Activated T-helper 1 cell treated with anti-CD3 and anti-CD28 coated beads, Interleukin-12 subunit alpha, Interleukin-12 subunit beta, Interleukin-2, Interleukin-4 antibody, amounts not matched to agents 30 ng/mL and 10 ng/mL and 1 ng/mL, durations not matched to agents 14 hours and 24 hours and 36 hours (primary cell): Measurements from ENCODE around the gene CHRDL2. TPM values are rescaled to one million over a fixed set of nuclear protein-coding genes. Genes with fewer than 3 reads are reported as not detected.

ENCODE experiments used
- DNase-seq: peaks from one replicate; pipeline ENCODE4 v3.0.0; 2021; ENCODE audit warnings: low spot score
- H3K27ac Mint-ChIP-seq: one replicate; pipeline ENCODE4 v1.8.0; 2021; ENCODE audit warnings: mild to moderate bottlenecking, mixed read lengths
- H3K27me3 Mint-ChIP-seq: one replicate; pipeline ENCODE4 v1.8.0; 2022; ENCODE audit warnings: mild to moderate bottlenecking, moderate library complexity, mixed read lengths; ENCODE audit not compliant: insufficient read depth
- H3K36me3 Mint-ChIP-seq: one replicate; pipeline ENCODE4 v1.8.0; 2021; ENCODE audit warnings: low read depth, mixed read lengths
- H3K4me1 Mint-ChIP-seq: one replicate; pipeline ENCODE4 v1.8.0; 2021; ENCODE audit warnings: low read depth, mixed read lengths
- H3K4me3 Mint-ChIP-seq: one replicate; pipeline ENCODE4 v1.8.0; 2021; ENCODE audit warnings: mild to moderate bottlenecking, moderate library complexity, mixed read lengths
- H3K9me3 Mint-ChIP-seq: one replicate; pipeline ENCODE4 v1.8.0; 2021; ENCODE audit warnings: mixed read lengths
- intact Hi-C: fragments of 100-400 bp; cut with micrococcal nuclease; formaldehyde crosslinking; loops from one replicate; pipeline ENCODE4 v1.15.1; 2024
- total RNA-seq: library from RNA; stranded (reverse); gene quantifications from 2 replicates; pipeline ENCODE4 v1.2.3, GENCODE V29; 2022

The CHRDL2 gene
- total RNA-seq, 1 donor from 2014 or later: not detected

- peaks cover 8% of the 10 kb centered on the region for H3K4me1 Mint-ChIP-seq
- no peak overlapping the region for H3K4me3 Mint-ChIP-seq
- H3K27me3 Mint-ChIP-seq: peaks cover 18% of the 10 kb centered on the region
- no peaks in the 10 kb centered on the region for H3K9me3 Mint-ChIP-seq
- H3K36me3 Mint-ChIP-seq: no peaks in the 10 kb centered on the region
- no peak overlapping the region for H3K27ac Mint-ChIP-seq
- no peak for DNase-seq
- intact Hi-C loops: loop anchor here (10.0 kb wide), 1 partner anchor 1493 kb away; no protein-coding TSS in a partner anchor
These were observed 10.8 kb upstream of the CHRDL2 start for GRCh38 chr11:74742070-74742469.

DNA sequence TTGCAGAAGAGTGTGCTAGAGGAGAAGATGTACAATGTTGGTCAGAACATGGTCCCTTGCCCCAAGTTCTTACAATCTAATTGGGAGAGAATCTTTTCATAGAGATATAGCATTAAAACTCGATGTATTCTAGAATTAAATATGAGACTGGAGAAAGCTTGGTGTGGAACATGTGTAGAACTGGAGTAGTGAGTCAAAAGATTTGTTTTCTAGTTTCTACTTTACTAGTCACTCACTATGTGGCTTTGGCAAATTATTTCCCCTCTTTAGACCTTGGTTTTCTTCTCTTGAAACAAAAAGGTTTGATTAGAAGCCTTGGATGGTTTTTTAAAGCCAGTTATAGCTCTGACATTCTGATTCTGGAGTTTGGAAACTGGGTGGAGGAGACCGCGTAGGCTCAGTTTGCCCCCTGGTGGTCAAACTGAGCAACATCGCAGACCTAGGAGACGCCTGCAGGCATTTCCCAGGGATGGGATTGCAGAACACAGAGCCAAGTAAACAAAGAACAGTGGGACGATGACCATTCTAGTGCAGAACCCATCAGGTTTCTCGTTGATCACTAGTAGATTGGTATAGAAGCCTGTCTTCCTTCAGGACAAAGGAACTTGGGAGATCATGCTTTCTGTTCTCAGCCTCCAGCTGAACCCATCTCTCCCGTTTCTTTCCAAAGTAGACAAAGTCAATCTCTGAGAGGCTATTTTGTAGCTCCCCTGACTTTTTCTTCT, 8.5 kb upstream of the CHRDL2 start:
- Mint-ChIP-seq H3K36me3 (no peaks in the 10 kb centered on the region), H3K27ac (peak overlapping the region; percentile 49), H3K9me3 (no peaks in the 10 kb centered on the region), H3K4me3 (no peak overlapping the region), H3K27me3 (peaks cover 34% of the 10 kb centered on the region), H3K4me1 (peaks cover 8% of the 10 kb centered on the region)
- intact Hi-C loops: loop anchor here (10.0 kb wide), 1 partner anchor 1495 kb away; no protein-coding TSS in a partner anchor
- peak; percentile 8 for DNase-seq

DNA sequence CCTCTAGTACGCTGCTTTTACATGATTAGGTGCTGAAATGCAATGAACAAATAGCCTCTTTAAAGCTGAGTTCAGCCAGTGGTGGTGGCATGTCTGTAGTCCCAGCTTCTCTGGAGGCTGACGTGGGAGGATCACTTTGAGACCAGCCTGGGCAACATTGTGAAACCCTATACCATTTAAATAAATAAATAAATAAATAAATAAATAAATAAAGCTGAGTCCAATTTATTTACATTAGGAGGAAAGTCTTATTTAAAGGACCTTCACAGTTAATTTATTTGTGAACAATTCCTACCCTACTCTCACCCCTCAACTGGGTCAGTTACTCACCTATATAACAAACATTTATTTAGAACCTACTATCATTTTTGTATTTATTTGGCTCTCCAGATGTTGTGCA, 4.8 kb upstream of the CHRDL2 start:
- Mint-ChIP-seq H3K9me3 (no peaks in the 10 kb centered on the region), H3K27ac (no peak overlapping the region), H3K4me1 (peaks cover 8% of the 10 kb centered on the region), H3K27me3 (peaks cover 55% of the 10 kb centered on the region), H3K4me3 (no peak overlapping the region), H3K36me3 (no peaks in the 10 kb centered on the region)
- intact Hi-C loops: no loop called here
- no peak for DNase-seq

DNA sequence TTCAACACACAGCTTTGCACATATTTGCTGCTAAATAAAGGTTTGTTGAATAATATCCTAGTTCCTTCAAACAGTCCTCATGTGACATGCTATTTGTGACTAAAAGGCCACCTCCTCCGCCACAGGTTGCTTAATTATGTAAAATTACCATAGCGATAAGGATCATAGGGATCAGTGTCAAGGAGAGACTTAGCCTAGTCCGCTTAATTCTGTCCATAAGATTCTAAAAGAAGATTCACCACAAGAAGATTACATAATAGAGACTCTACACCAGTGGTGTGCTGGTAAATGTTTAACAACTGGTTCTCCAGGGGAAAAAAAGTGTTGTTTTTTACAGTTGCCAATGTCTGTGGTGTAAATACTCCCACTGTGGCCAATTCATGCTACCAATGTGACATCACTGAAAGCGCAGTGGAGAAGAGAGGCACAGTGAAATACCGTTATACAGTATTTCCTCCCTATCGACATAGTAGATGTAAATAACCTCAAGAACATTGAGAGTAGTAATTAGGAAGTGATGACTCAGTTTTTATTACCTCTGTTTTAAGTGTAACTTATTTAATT, 4.2 kb upstream of the CHRDL2 start:
- Mint-ChIP-seq H3K4me3 (no peak overlapping the region), H3K9me3 (no peaks in the 10 kb centered on the region), H3K36me3 (no peaks in the 10 kb centered on the region), H3K27me3 (peaks cover 61% of the 10 kb centered on the region), H3K4me1 (peaks cover 8% of the 10 kb centered on the region), H3K27ac (no peak overlapping the region)
- no peak for DNase-seq
- intact Hi-C loops: no loop called here

- Mint-ChIP-seq H3K9me3 (no peaks in the 10 kb centered on the region), H3K4me3 (no peak overlapping the region), H3K27me3 (peaks cover 65% of the 10 kb centered on the region), H3K36me3 (no peaks in the 10 kb centered on the region), H3K27ac (no peak overlapping the region), H3K4me1 (peaks cover 4% of the 10 kb centered on the region)
- no peak for DNase-seq
- intact Hi-C loops: no loop called here
These were observed 3.3 kb upstream of the CHRDL2 start for GRCh38 chr11:74734559-74734925.

- Mint-ChIP-seq H3K27me3 (peaks cover 70% of the 10 kb centered on the region), H3K9me3 (no peaks in the 10 kb centered on the region), H3K4me1 (no peaks in the 10 kb centered on the region), H3K4me3 (no peak overlapping the region), H3K27ac (no peak overlapping the region), H3K36me3 (no peaks in the 10 kb centered on the region)
- intact Hi-C loops: no loop called here
- DNase-seq: no peak
These were observed 510 bp downstream of the CHRDL2 start for GRCh38 chr11:74730571-74731260.

- H3K27me3 Mint-ChIP-seq: peaks cover 64% of the 10 kb centered on the region
- no peaks in the 10 kb centered on the region for H3K9me3 Mint-ChIP-seq
- intact Hi-C loops: no loop called here
- no peak for DNase-seq
- H3K27ac Mint-ChIP-seq: no peak overlapping the region
- no peak overlapping the region for H3K4me3 Mint-ChIP-seq
- H3K4me1 Mint-ChIP-seq: no peaks in the 10 kb centered on the region
- H3K36me3 Mint-ChIP-seq: no peaks in the 10 kb centered on the region
These were observed 1.8 kb downstream of the CHRDL2 start for GRCh38 chr11:74729397-74729796.

- H3K4me3 Mint-ChIP-seq: no peak overlapping the region
- H3K9me3 Mint-ChIP-seq: no peaks in the 10 kb centered on the region
- peak; percentile 35 for DNase-seq
- no peaks in the 10 kb centered on the region for H3K36me3 Mint-ChIP-seq
- intact Hi-C loops: loop anchor here (1.0 to 2.0 kb wide), 3 partner anchors 24 to 274 kb away; no protein-coding TSS in a partner anchor
- no peak overlapping the region for H3K27ac Mint-ChIP-seq
- H3K27me3 Mint-ChIP-seq: peaks cover 55% of the 10 kb centered on the region
- H3K4me1 Mint-ChIP-seq: no peaks in the 10 kb centered on the region
These were observed 4.6 kb downstream of the CHRDL2 start for GRCh38 chr11:74726547-74727182.

GRCh38 chr11:74725701-74726100, 5.5 kb downstream of the CHRDL2 start:
- no peak overlapping the region for H3K27ac Mint-ChIP-seq
- peaks cover 50% of the 10 kb centered on the region for H3K27me3 Mint-ChIP-seq
- intact Hi-C loops: loop anchor here (1.0 to 2.0 kb wide), 3 partner anchors 23 to 273 kb away; no protein-coding TSS in a partner anchor
- no peaks in the 10 kb centered on the region for H3K9me3 Mint-ChIP-seq
- no peak overlapping the region for H3K4me3 Mint-ChIP-seq
- no peaks in the 10 kb centered on the region for H3K4me1 Mint-ChIP-seq
- DNase-seq: no peak
- no peaks in the 10 kb centered on the region for H3K36me3 Mint-ChIP-seq

DNA sequence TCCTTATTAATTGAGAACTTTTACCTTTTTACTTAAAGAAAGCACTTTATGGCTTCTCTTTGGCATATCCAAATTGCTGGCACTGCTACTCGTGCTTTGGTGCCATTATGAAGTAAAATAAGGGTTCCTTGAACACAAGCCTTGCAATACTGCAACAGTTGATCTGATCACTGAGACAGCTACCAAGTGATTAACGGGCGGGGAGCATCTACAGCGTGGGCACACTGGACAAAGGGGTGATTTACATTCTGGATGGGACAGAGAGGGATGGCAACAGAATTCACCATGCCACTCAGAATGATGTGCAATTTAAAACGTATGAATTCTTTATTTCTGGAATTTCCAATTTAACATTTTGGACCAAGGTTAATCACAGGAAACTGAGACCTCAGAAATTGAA, 7.7 kb downstream of the CHRDL2 start:
- Mint-ChIP-seq H3K27ac (no peak overlapping the region), H3K36me3 (no peaks in the 10 kb centered on the region), H3K27me3 (peaks cover 34% of the 10 kb centered on the region), H3K4me3 (no peak overlapping the region), H3K4me1 (no peaks in the 10 kb centered on the region), H3K9me3 (no peaks in the 10 kb centered on the region)
- no peak for DNase-seq
- intact Hi-C loops: no loop called here

DNA sequence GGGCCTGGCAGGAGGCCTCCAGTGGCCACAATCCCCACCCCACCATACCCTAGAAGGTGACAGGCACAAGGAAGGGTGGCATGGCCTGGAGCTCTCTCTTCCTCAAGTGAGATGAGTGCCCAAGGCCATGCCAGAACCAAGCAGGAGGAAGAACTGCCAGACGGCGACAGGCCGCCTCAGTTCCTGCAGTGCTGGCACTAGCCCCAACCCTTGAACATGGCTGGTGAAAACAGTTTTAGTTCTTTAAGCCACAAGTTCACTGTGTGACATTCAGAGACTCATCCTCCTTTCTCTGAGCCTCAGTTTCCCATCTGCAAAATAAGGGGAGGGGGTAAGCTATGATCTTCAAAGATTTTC, 9.8 kb downstream of the CHRDL2 start:
- H3K27ac Mint-ChIP-seq: no peak overlapping the region
- DNase-seq: no peak
- no peak overlapping the region for H3K4me3 Mint-ChIP-seq
- H3K4me1 Mint-ChIP-seq: no peaks in the 10 kb centered on the region
- H3K27me3 Mint-ChIP-seq: peaks cover 25% of the 10 kb centered on the region
- intact Hi-C loops: no loop called here
- H3K9me3 Mint-ChIP-seq: no peaks in the 10 kb centered on the region
- no peaks in the 10 kb centered on the region for H3K36me3 Mint-ChIP-seq

GRCh38 chr11:74720596-74721478, 10.4 kb downstream of the CHRDL2 start:
- DNase-seq: no peak
- intact Hi-C loops: no loop called here
- H3K27me3 Mint-ChIP-seq: peaks cover 24% of the 10 kb centered on the region
- H3K9me3 Mint-ChIP-seq: no peaks in the 10 kb centered on the region
- no peaks in the 10 kb centered on the region for H3K36me3 Mint-ChIP-seq
- H3K27ac Mint-ChIP-seq: no peak overlapping the region
- no peaks in the 10 kb centered on the region for H3K4me1 Mint-ChIP-seq
- no peak overlapping the region for H3K4me3 Mint-ChIP-seq
